NCI-H1105 treated with DMSO at 0.1 percent for 48 hours (cell line): Measurements from ENCODE around the gene CNNM4.

Experiments used
- DNase-seq: peaks from one replicate; lab custom pipeline; 2025; lab: John Stamatoyannopoulos, UW

CNNM4 gene

DNA sequence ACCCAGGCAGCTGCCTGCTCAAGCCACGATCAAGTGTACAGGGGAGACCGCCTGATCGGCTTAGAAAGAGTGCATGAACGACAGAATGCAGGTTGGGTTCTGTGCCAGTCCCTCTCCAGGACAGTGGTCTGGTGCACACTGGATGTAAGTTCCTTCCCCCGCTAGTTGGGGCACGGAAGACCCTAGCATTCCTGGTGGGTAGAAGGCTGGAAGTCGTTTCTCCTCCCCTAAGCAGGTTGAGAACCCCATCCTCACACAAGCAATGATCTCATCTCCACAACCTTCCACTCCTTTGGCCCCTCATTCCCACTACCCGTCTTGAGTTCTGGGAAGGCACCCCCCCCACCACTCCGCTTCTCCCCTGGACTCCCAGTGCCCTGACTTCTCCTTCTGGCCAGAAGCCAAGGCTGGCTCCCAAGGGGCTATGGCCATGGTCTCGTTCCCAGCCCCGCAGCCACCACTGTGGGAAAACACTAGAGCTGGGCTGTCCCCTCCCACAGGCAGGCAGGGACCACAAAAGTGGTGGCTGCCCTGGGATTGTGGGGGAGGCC, 98.5 kb downstream of the CNNM4 start:
- no peak for DNase-seq

GRCh38 chr2:96859681-96860064, 99.0 kb downstream of the CNNM4 start:
- no peak for DNase-seq

DNA sequence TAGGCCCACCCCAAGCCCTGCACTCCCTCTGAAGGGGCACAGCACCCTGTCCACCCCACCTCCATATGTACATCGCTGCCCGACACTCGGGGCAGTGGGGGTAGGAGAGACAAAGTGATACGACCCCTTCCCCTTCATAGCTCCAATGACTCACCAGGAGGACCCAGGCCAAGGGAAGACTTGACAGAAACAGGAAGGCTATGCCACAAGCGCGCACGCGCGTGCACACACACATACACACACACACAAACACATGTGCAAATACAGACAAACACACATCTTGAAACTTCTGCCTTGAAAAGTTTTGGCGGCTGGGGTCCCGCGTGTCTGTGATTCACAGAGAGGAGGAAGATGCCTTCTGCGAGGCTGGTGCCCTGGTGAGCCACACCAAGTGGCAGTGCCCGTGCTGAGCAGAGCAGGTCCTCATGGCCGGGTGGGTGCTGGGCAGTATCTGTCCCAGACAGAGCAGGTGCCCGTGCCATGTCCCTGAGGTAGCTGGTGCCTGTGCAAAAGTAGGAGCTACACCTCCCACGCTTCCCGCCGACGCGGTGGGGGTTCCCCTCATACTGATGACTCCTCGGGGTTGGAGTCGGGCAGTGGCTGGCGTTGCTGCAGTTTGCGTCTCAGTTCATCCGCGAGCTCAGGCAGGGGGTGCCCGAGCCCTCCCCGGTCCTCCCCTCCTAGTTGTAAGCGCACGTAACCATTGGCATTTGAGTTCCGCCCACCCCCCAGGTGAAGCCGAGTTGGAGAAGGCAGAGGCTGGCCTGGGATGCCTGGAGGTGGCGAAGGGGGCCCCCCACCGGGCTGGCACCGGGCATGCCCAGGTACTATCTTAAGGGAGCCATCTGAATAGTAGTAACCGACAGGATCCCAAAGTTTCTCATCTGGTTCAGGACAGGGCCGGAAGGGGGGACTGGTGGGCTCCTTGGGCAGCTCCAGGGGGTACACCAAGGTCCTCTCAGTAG, 99.6 kb downstream of the CNNM4 start:
- no peak for DNase-seq

DNA sequence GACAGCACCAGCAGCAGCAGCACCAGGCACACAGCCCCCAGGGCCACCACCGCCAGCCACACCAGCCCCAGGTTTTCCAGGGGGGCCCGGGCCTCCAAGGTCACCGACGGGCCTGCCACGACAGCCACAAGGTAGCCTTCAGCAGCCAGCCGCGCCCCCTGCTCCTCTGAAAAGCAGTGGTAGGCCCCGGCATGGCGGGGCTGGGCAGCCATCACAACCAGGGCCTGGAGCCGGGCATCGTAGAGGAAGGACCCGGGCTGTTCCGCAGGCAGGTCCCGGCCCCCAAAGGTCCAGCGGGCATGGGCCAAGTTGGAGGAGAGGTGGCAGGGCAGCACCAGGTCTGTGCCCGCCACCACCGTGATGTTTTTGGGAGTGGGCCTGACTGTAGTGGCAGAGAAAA, 100.4 kb downstream of the CNNM4 start:
- DNase-seq, result no peak
